ENCODE results near the gene PEX3.

GRCh38 chr6:143527677-143528076, 77.1 kb downstream of the PEX3 start:
- no peak for TF ChIP-seq CSRNP3 (CRISPR knock-in tag; IDR thresholded peaks at IDR 0.05)
- no peak for TF ChIP-seq OSR1 (CRISPR knock-in tag; IDR thresholded peaks at IDR 0.05)
- no peak for TF ChIP-seq ZFP30 (CRISPR knock-in tag; IDR thresholded peaks at IDR 0.05)
- TF ChIP-seq ARNTL (CRISPR knock-in tag; IDR thresholded peaks at IDR 0.05; ENCODE audit: borderline replicate concordance, low read depth), result no peak
- no peak for TF ChIP-seq PATZ1 (CRISPR knock-in tag; IDR thresholded peaks at IDR 0.05; ENCODE audit: borderline replicate concordance)
- no peak for TF ChIP-seq BACH2 (CRISPR knock-in tag; IDR thresholded peaks at IDR 0.05; ENCODE audit: borderline replicate concordance)
- TF ChIP-seq SNAI2 (CRISPR knock-in tag; IDR thresholded peaks at IDR 0.05), result no peak
- TF ChIP-seq PPARA (CRISPR knock-in tag; IDR thresholded peaks at IDR 0.05; ENCODE audit: borderline replicate concordance), result no peak
- TF ChIP-seq ZFP3 (CRISPR knock-in tag; IDR thresholded peaks at IDR 0.05), result no peak
- TF ChIP-seq ISL1 (CRISPR knock-in tag; IDR thresholded peaks at IDR 0.05), result no peak
- TF ChIP-seq CREB5 (CRISPR knock-in tag; IDR thresholded peaks at IDR 0.05; ENCODE audit: low read depth), result no peak

All from SK-N-SH treated with all-trans-retinoic acid at 6 μM for 48 hours (cell line).